GM12878 (cell line): ENCODE results near the gene ENAH. TPM values are rescaled to one million over a fixed set of nuclear protein-coding genes. Genes with fewer than 3 reads are reported as not detected.

Experiments
- ATAC-seq: fragments of 200-7000 bp; cut with Tn5 transposase; 3 replicates; pipeline ENCODE4 v1.9.1; 2020; ENCODE audit warnings: mild to moderate bottlenecking, moderate library complexity
- BruUV-seq: library from RNA; stranded (reverse); fragments of 400-500 nt; replicated peaks from 2 replicates; lab custom pipeline; 2021; lab: Mats Ljungman, UMichigan
- CTCF ChIA-PET: fragments of 300-600 bp; sonication (Branson Sonifier 250); formaldehyde crosslinking; extraction: SDS; loops from one replicate; lab custom pipeline; 2021; ENCODE audit warnings: inconsistent platforms; lab: Yijun Ruan, JAX
- POLR2A ChIA-PET: fragments of 350-600 bp; formaldehyde crosslinking; extraction: SDS; loops from one replicate; lab custom pipeline; 2021; ENCODE audit warnings: inconsistent platforms; lab: Charles Lee
- RAD21 ChIA-PET: fragments of 300-600 bp; sonication (Branson Sonifier 250); formaldehyde crosslinking; loops from one replicate; lab custom pipeline; 2023; ENCODE audit warnings: antibody characterized with exemption; ENCODE audit not compliant: unreplicated experiment; lab: Charles Lee
- SMC1A ChIA-PET: fragments of 300-600 bp; sonication (Branson Sonifier 250); formaldehyde crosslinking; loops from one replicate; lab custom pipeline; 2023; ENCODE audit not compliant: unreplicated experiment, uncharacterized antibody; lab: Charles Lee
- DNase-seq: peaks from one replicate; pipeline ENCODE4 v3.0.0-alpha.2; 2011; ENCODE audit warnings: low read depth, low spot score
- FAIRE-seq: peaks from 3 replicates; lab custom pipeline; 2011; peaks lifted over from hg19 to GRCh38; lab: Jason Lieb, UNC
- H2AFZ ChIP-seq: 2 replicates; pipeline ENCODE4 v1.6.0; 2011; ENCODE audit warnings: low read depth, low read length, control low read depth; ENCODE audit not compliant: control insufficient read depth
- H3K27ac ChIP-seq: 2 replicates; pipeline ENCODE4 v1.5.1; 2011; ENCODE audit warnings: control low read depth; ENCODE audit not compliant: control insufficient read depth, insufficient read depth
- H3K27me3 ChIP-seq, 2 experiments: replicated peaks in 1 of 2; 2 replicates each; pipeline versions ENCODE4 v1.6.0 to v1.6.1; 2011; ENCODE audit warnings: low read length in 1 of 2; ENCODE audit not compliant: control insufficient read depth in 2 of 2, insufficient read depth in 2 of 2
- H3K36me3 ChIP-seq, 2 experiments: 2 replicates each; pipeline ENCODE4 v1.5.1; 2011; ENCODE audit warnings: low read length in 1 of 2; ENCODE audit not compliant: control insufficient read depth in 2 of 2, insufficient read depth in 2 of 2
- H3K4me1 ChIP-seq: 2 replicates; pipeline ENCODE4 v1.6.1; 2011; ENCODE audit warnings: mild to moderate bottlenecking, low read length, moderate library complexity, mixed read lengths; ENCODE audit not compliant: control insufficient read depth, insufficient read depth
- H3K4me2 ChIP-seq: 2 replicates; pipeline ENCODE4 v1.6.0; 2011; ENCODE audit warnings: control low read depth; ENCODE audit not compliant: control insufficient read depth, insufficient read depth
- H3K4me3 ChIP-seq: fragments of 200-600 bp; sonication (generic); 2 replicates; pipeline ENCODE4 v1.5.1; 2016
- H3K79me2 ChIP-seq: 2 replicates; pipeline ENCODE4 v1.6.0; 2011; ENCODE audit warnings: low read length; ENCODE audit not compliant: control insufficient read depth, insufficient read depth
- H3K9ac ChIP-seq: 2 replicates; pipeline ENCODE4 v1.8.0; 2011; ENCODE audit warnings: low read length, control low read depth, mixed read lengths; ENCODE audit not compliant: control insufficient read depth, insufficient read depth
- H3K9me3 ChIP-seq: replicated peaks from 3 replicates; pipeline ENCODE4 v1.5.1; 2011; ENCODE audit warnings: mild to moderate bottlenecking, low read length; ENCODE audit not compliant: control insufficient read depth, insufficient read depth
- H4K20me1 ChIP-seq: 2 replicates; pipeline ENCODE4 v1.6.0; 2011; ENCODE audit not compliant: control insufficient read depth, insufficient read depth
- BMI1 ChIP-seq: fragments of 450-650 bp; IDR thresholded peaks from 2 replicates; pipeline ENCODE4 v1.6.1; 2016; ENCODE audit warnings: mild to moderate bottlenecking, moderate library complexity, borderline replicate concordance
- CHD4 ChIP-seq: fragments of 200-600 bp; sonication (generic); IDR thresholded peaks from 2 replicates; pipeline ENCODE4 v1.6.1; 2016; ENCODE audit warnings: mild to moderate bottlenecking
- DPF2 ChIP-seq: fragments of 450-650 bp; IDR thresholded peaks from 2 replicates; pipeline ENCODE4 v1.6.1; 2017; ENCODE audit warnings: mild to moderate bottlenecking
- EED ChIP-seq: sonication (generic); IDR thresholded peaks from 2 replicates; pipeline ENCODE4 v1.6.1; 2016; ENCODE audit warnings: antibody characterized with exemption, low read depth
- GATAD2B ChIP-seq: fragments of 450-650 bp; conservative IDR thresholded peaks from 2 replicates; pipeline ENCODE4 v1.6.1; 2017; ENCODE audit warnings: low read depth, mild to moderate bottlenecking, moderate library complexity
- KLF5 ChIP-seq: fragments of 450-650 bp; IDR thresholded peaks from 2 replicates; pipeline ENCODE4 v1.6.1; 2014; ENCODE audit warnings: mild to moderate bottlenecking; ENCODE audit not compliant: partially characterized antibody
- LARP7 ChIP-seq: fragments of 450-650 bp; IDR thresholded peaks from 2 replicates; pipeline ENCODE4 v1.6.1; 2017; ENCODE audit warnings: mild to moderate bottlenecking
- MTA2 ChIP-seq: fragments of 450-650 bp; IDR thresholded peaks from 2 replicates; pipeline ENCODE4 v1.6.1; 2016; ENCODE audit warnings: low read depth, mild to moderate bottlenecking, moderate library complexity
- NFYA ChIP-seq: IDR thresholded peaks from 2 replicates; pipeline ENCODE4 v1.6.1; 2011; ENCODE audit warnings: low read depth, mild to moderate bottlenecking, low read length, improper control_type of control experiment, borderline replicate concordance
- NR2C2 ChIP-seq: IDR thresholded peaks from 2 replicates; pipeline ENCODE4 v1.6.1; 2011; ENCODE audit warnings: borderline replicate concordance, low read depth; ENCODE audit not compliant: control insufficient read depth, insufficient read length
- RB1 ChIP-seq: fragments of 450-650 bp; formaldehyde crosslinking; IDR thresholded peaks from 2 replicates; pipeline ENCODE4 v1.6.1; 2017; ENCODE audit warnings: mild to moderate bottlenecking, borderline replicate concordance
- SIN3A ChIP-seq: IDR thresholded peaks from 2 replicates; pipeline ENCODE4 v1.6.1; 2012; ENCODE audit warnings: low read depth, low read length, improper control_type of control experiment
- SREBF1 ChIP-seq: IDR thresholded peaks from 2 replicates; pipeline ENCODE4 v1.6.1; 2012; ENCODE audit warnings: mild to moderate bottlenecking, low read length
- SRF ChIP-seq, 2 experiments: IDR thresholded peaks; 2 replicates each; pipeline ENCODE4 v1.6.1; 2011; ENCODE audit warnings: low read depth in 2 of 2, low read length in 2 of 2, mild to moderate bottlenecking in 1 of 2, moderate library complexity in 1 of 2
- ZBTB40 ChIP-seq: fragments of 450-650 bp; IDR thresholded peaks from 2 replicates; pipeline ENCODE4 v1.6.1; 2016; ENCODE audit warnings: mild to moderate bottlenecking, moderate library complexity, borderline replicate concordance
- WGBS: methylation state at CpG from one replicate; pipeline ENCODE4 v1.1.6; 2016; ENCODE audit warnings: low lambda C conversion rate; ENCODE audit not compliant: insufficient replicate concordance, insufficient coverage; ENCODE audit errors: missing lambda C conversion rate; 5-methylcytosine and 5-hydroxymethylcytosine counted together
- in situ Hi-C: fragments of 300-500 bp; cut with MboI; formaldehyde crosslinking; loops from 9 replicates; pipeline ENCODE4 v1.14.3; 2018; ENCODE audit warnings: mixed read lengths
- intact Hi-C: fragments of 100-400 bp; cut with micrococcal nuclease; formaldehyde crosslinking; loops from one replicate; pipeline ENCODE4 v1.14.2; 2022; ENCODE audit not compliant: unreplicated experiment
- polyA plus RNA-seq, 11 experiments: library from polyadenylated mRNA; depleted of rRNA in 4 of 11; unstranded in 6 of 11; stranded (reverse) in 5 of 11; fragments of >200 nt; fragmentation: Nextera tagmentation in 4 of 11; fragmentation: Illumina TruSeq in 1 of 11; extraction: Ambion mirVana in 4 of 11; extraction: Trizol in 1 of 11; gene quantifications; 1 replicate in 1 of 11; 2 replicates in 10 of 11; pipeline versions ENCODE4 v1.2.1 to v1.2.3, GENCODE V29; 2011 to 2016; ENCODE audit warnings: inconsistent platforms in 2 of 11, missing spikeins in 2 of 11, low read depth in 1 of 11
- total RNA-seq, 4 experiments: library from RNA; depleted of rRNA in 3 of 4; stranded (reverse); fragments of >200 nt in 3 of 4; fragmentation: Illumina TruSeq in 1 of 4; extraction: Trizol in 1 of 4; gene quantifications; 2 replicates each; pipeline versions ENCODE4 v1.2.1 to v1.2.3, GENCODE V29; 2013 to 2021
- TF ChIP-seq, protein P1 (sequence below): IDR thresholded peaks from 2 replicates; pipeline ENCODE4 v1.6.1; 2012; ENCODE audit warnings: low read depth, low read length, improper control_type of control experiment

ENAH gene
- total and polyA plus RNA-seq, 10 of the 15 experiments (the other 5 are each of a cell fraction or from before 2014, with no cell fraction given) = under 0.01 to 0.62 (median 0.06) TPM; not detected in 5

- ChIA-PET POLR2A (no interaction called here), SMC1A (no interaction called here), RAD21 (no interaction called here), CTCF (interaction anchor here (0.6 kb wide), 1 partner anchor 605 kb away, joined by 3 read pairs; no protein-coding TSS in a partner anchor)
- H2AFZ ChIP-seq = no peak overlapping the region
- BruUV-seq = no TSS peak
- no peaks in the 10 kb centered on the region for H4K20me1 ChIP-seq
- H3K4me2 ChIP-seq = no peak overlapping the region
- no peaks in the 10 kb centered on the region for H3K27me3 ChIP-seq
- no peak overlapping the region for H3K4me3 ChIP-seq
- H3K36me3 ChIP-seq = no peaks in the 10 kb centered on the region
- H3K9ac ChIP-seq = no peak overlapping the region
- FAIRE-seq (no peak), DNase-seq (no peak), ATAC-seq (no peak)
- 38% methylated on average over 1 of the region's 1 CpG for WGBS
- no peak overlapping the region for H3K27ac ChIP-seq
- in situ Hi-C loops (no loop called here), intact Hi-C loops (loop anchor here (10.0 kb wide), 1 partner anchor 1072 kb away; no protein-coding TSS in a partner anchor)
- TF ChIP-seq CHD4 (no peak), EED (no peak), DPF2 (no peak), NR2C2 (no peak), SIN3A (no peak), BMI1 (no peak), LARP7 (no peak), SREBF1 (no peak), MTA2 (no peak), NFYA (no peak), ZBTB40 (no peak), SRF (IDR thresholded peaks at IDR 0.05; ENCODE audit: low read depth in 2 of 2, low read length in 2 of 2) (no peak), KLF5 (no peak), GATAD2B (no peak), RB1 (no peak)
- TF ChIP-seq, protein P1, sequence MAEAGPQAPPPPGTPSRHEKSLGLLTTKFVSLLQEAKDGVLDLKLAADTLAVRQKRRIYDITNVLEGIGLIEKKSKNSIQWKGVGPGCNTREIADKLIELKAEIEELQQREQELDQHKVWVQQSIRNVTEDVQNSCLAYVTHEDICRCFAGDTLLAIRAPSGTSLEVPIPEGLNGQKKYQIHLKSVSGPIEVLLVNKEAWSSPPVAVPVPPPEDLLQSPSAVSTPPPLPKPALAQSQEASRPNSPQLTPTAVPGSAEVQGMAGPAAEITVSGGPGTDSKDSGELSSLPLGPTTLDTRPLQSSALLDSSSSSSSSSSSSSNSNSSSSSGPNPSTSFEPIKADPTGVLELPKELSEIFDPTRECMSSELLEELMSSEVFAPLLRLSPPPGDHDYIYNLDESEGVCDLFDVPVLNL = no peak
- no peaks in the 10 kb centered on the region for H3K9me3 ChIP-seq
- no peaks in the 10 kb centered on the region for H3K79me2 ChIP-seq
- no peaks in the 10 kb centered on the region for H3K4me1 ChIP-seq
Observed at GRCh38 chr1:225596736-225597135, 56.2 kb downstream of the ENAH start.
